Activated T-cell treated with anti-CD3 and anti-CD28 coated beads, Interleukin-2, amount 50 U/mL, for 4 hours (primary cell): Measurements from ENCODE around the gene ARL6IP4. TPM values are rescaled to one million over a fixed set of nuclear protein-coding genes. Genes with fewer than 3 reads are reported as not detected.

Experiments used
- total RNA-seq, 3 donors: library from RNA; stranded (reverse); gene quantifications; one replicate each; pipeline ENCODE4 v1.2.1, GENCODE V29; 2021

Gene ARL6IP4
- total RNA-seq, 3 donors from 2014 or later: 118 to 141 (median 129) TPM

Other genes starting within 250 kb of the ARL6IP4 start
- gene HCAR1, start 249.8 kb upstream of the ARL6IP4 start, total RNA-seq: under 1 TPM; 0.24 to 0.61 (median 0.40) TPM
- gene DENR, start 227.9 kb upstream of the ARL6IP4 start, total RNA-seq: 10 to 100 TPM; 88.1 to 92.9 (median 90.2) TPM
- gene CCDC62, start 206.1 kb upstream of the ARL6IP4 start, total RNA-seq: 1 to 10 TPM in 1 of 3 donors, under 1 TPM in 2; 0.40 to 1.3 (median 0.43) TPM
- gene HIP1R, start 145.2 kb upstream of the ARL6IP4 start, total RNA-seq: 10 to 100 TPM; 23.2 to 34.5 (median 32.1) TPM
- gene VPS37B, start 84.6 kb upstream of the ARL6IP4 start, total RNA-seq: 10 to 100 TPM; 11.9 to 20.3 (median 18.4) TPM
- gene ABCB9, start 14.2 kb upstream of the ARL6IP4 start, total RNA-seq: 1 to 10 TPM; 2.3 to 3.2 (median 2.9) TPM
- gene OGFOD2, start 5.4 kb upstream of the ARL6IP4 start, total RNA-seq: 10 to 100 TPM; 23.1 to 25.5 (median 24.7) TPM
- 1 to 10 TPM; 7.3 to 9.3 (median 9.2) TPM for gene PITPNM2, start 170.4 kb downstream of the ARL6IP4 start, total RNA-seq